Peyer's patch (tissue), 4 donors: ENCODE results near the gene KLF2. TPM values are rescaled to one million over a fixed set of nuclear protein-coding genes. Genes with fewer than 3 reads are reported as not detected.

ENCODE experiments used
- DNase-seq, 3 donors: peaks; one replicate each; pipeline ENCODE4 v3.0.0-alpha.2; 2017 to 2019
- H3K27ac ChIP-seq, 4 donors: fragments of 200-600 bp; sonication (generic); one replicate each; pipeline ENCODE4 v1.5.1; 2016 to 2019
- H3K27me3 ChIP-seq, 2 donors: fragments of 200-600 bp; sonication (generic); one replicate each; pipeline ENCODE4 v1.5.1; 2019
- H3K36me3 ChIP-seq, 3 donors: fragments of 200-600 bp; sonication (generic); one replicate each; pipeline ENCODE4 v1.5.1; 2016 to 2019
- H3K4me1 ChIP-seq, 4 donors: fragments of 200-600 bp; sonication (generic); one replicate each; pipeline ENCODE4 v1.5.1; 2016 to 2019
- H3K4me3 ChIP-seq, 4 donors: fragments of 200-600 bp; sonication (generic); 1 replicate in 3 of 4; 2 replicates in 1 of 4; pipeline ENCODE4 v1.5.1; 2016 to 2019; ENCODE audit warnings: mild to moderate bottlenecking in 1 of 4
- H3K9me3 ChIP-seq, 4 donors: fragments of 200-600 bp; sonication (generic); one replicate each; pipeline ENCODE4 v1.5.1; 2016 to 2019; ENCODE audit warnings: mild to moderate bottlenecking in 1 of 4
- CTCF ChIP-seq, 6 experiments: fragments of 450-650 bp in 4 of 6; fragments of 200-600 bp in 2 of 6; sonication (generic) in 1 of 6; IDR thresholded peaks; one replicate each; pipeline ENCODE4 v1.5.1; 2017 to 2019; ENCODE audit warnings: antibody characterized with exemption in 6 of 6, mild to moderate bottlenecking in 3 of 6, moderate library complexity in 1 of 6
- POLR2A ChIP-seq, 2 donors: fragments of 450-650 bp; IDR thresholded peaks; one replicate each; pipeline ENCODE4 v1.5.1; 2017; ENCODE audit warnings: antibody characterized with exemption in 2 of 2, mild to moderate bottlenecking in 2 of 2, moderate library complexity in 2 of 2
- total RNA-seq, 4 donors: library from RNA; depleted of rRNA; stranded (reverse); fragments of >200 nt; gene quantifications; one replicate each; pipeline ENCODE4 v1.1.0, GENCODE V29; 2016

The KLF2 gene
- total RNA-seq, 4 donors from 2014 or later, result 12.1 to 129 (median 37.2) TPM

- H3K27ac ChIP-seq, result peak overlapping the region; percentile 66 to 96 (median 88)
- no peaks in the 10 kb centered on the region for H3K9me3 ChIP-seq
- H3K36me3 ChIP-seq, result peaks cover 0 to 10% (median 0%) of the 10 kb centered on the region in 3 donors
- peak in 2 of 3 donors; percentile 44 to 62 for DNase-seq
- peaks cover 2 to 22% (median 12%) of the 10 kb centered on the region in 4 donors for H3K4me1 ChIP-seq
- H3K27me3 ChIP-seq, result no peaks in the 10 kb centered on the region
- TF ChIP-seq CTCF (IDR thresholded peaks at IDR 0.05) (no peak), POLR2A (IDR thresholded peaks at IDR 0.05) (no peak)
- peak overlapping the region in 2 of 4 donors; percentile 68 to 88 for H3K4me3 ChIP-seq
These were observed 4.3 kb downstream of the KLF2 start for GRCh38 chr19:16328824-16329482.

- peaks cover 0 to 22% (median 8%) of the 10 kb centered on the region in 4 donors for H3K4me1 ChIP-seq
- peak overlapping the region in 3 of 4 donors; percentile 46 to 96 (median 87) for H3K27ac ChIP-seq
- TF ChIP-seq CTCF (IDR thresholded peaks at IDR 0.05) (no peak), POLR2A (IDR thresholded peaks at IDR 0.05) (no peak)
- H3K4me3 ChIP-seq, result no peak overlapping the region
- peak; percentile 72 to 93 (median 89) for DNase-seq
- H3K9me3 ChIP-seq, result no peaks in the 10 kb centered on the region
- no peaks in the 10 kb centered on the region for H3K27me3 ChIP-seq
- peaks cover 0 to 10% (median 0%) of the 10 kb centered on the region in 3 donors for H3K36me3 ChIP-seq
These were observed 5.8 kb downstream of the KLF2 start for GRCh38 chr19:16330368-16330801.

GRCh38 chr19:16330806-16331690 is 6.4 kb downstream of the KLF2 start:
- no peaks in the 10 kb centered on the region for H3K27me3 ChIP-seq
- TF ChIP-seq CTCF (IDR thresholded peaks at IDR 0.05), result no peak
- no peak for DNase-seq
- H3K9me3 ChIP-seq, result no peaks in the 10 kb centered on the region
- H3K4me1 ChIP-seq, result peaks cover 0 to 22% (median 6%) of the 10 kb centered on the region in 4 donors
- no peak overlapping the region for H3K4me3 ChIP-seq
- peaks cover 0 to 10% (median 0%) of the 10 kb centered on the region in 3 donors for H3K36me3 ChIP-seq
- peak overlapping the region in 3 of 4 donors; percentile 46 to 96 (median 87) for H3K27ac ChIP-seq

GRCh38 chr19:16333001-16333586 is 8.5 kb downstream of the KLF2 start:
- Histone ChIP-seq H3K27ac (no peak overlapping the region), H3K27me3 (no peaks in the 10 kb centered on the region), H3K36me3 (no peaks in the 10 kb centered on the region), H3K9me3 (no peaks in the 10 kb centered on the region), H3K4me1 (peaks cover 0 to 14% (median 2%) of the 10 kb centered on the region in 4 donors), H3K4me3 (no peak overlapping the region)
- no peak for DNase-seq
- TF ChIP-seq CTCF (IDR thresholded peaks at IDR 0.05) (no peak), POLR2A (IDR thresholded peaks at IDR 0.05) (no peak)

GRCh38 chr19:16334411-16334810 is 9.8 kb downstream of the KLF2 start:
- Histone ChIP-seq H3K4me3 (no peak overlapping the region), H3K36me3 (no peaks in the 10 kb centered on the region), H3K27me3 (no peaks in the 10 kb centered on the region), H3K4me1 (peaks cover 0 to 19% (median 11%) of the 10 kb centered on the region in 4 donors), H3K27ac (no peak overlapping the region), H3K9me3 (no peaks in the 10 kb centered on the region)
- no peak for DNase-seq
- no peak for TF ChIP-seq CTCF (IDR thresholded peaks at IDR 0.05)
- TF ChIP-seq POLR2A (IDR thresholded peaks at IDR 0.05), result no peak
